Muscle layer of colon (tissue), 2 donors: ENCODE measurements around the gene DENND6A.
"Not testable (repeated sequence)": the region's sequence is repeated elsewhere in the genome, so short reads cannot be mapped to it uniquely, and the experiment has no call there.

Source experiments
- H3K27ac ChIP-seq: one replicate; pipeline ENCODE4 v1.7.0; 2013; ENCODE audit warnings: low read depth, mild to moderate bottlenecking, low read length, moderate library complexity
- H3K27me3 ChIP-seq, 2 donors: one replicate each; pipeline ENCODE4 v1.7.0; 2013; ENCODE audit warnings: low read length in 2 of 2, mild to moderate bottlenecking in 2 of 2; ENCODE audit not compliant: insufficient read depth in 2 of 2, control insufficient read depth in 1 of 2
- H3K36me3 ChIP-seq: one replicate; pipeline ENCODE4 v1.7.0; 2013; ENCODE audit warnings: mild to moderate bottlenecking, low read length; ENCODE audit not compliant: insufficient read depth
- H3K4me1 ChIP-seq: one replicate; pipeline ENCODE4 v1.7.0; 2013; ENCODE audit warnings: mild to moderate bottlenecking, low read length; ENCODE audit not compliant: insufficient read depth
- H3K4me3 ChIP-seq, 2 donors: one replicate each; pipeline ENCODE4 v1.7.0; 2013; ENCODE audit warnings: low read length in 2 of 2, low read depth in 1 of 2, mild to moderate bottlenecking in 1 of 2, moderate library complexity in 1 of 2
- H3K9ac ChIP-seq: one replicate; pipeline ENCODE4 v1.7.0; 2013; ENCODE audit warnings: low read length
- H3K9me3 ChIP-seq: one replicate; pipeline ENCODE4 v1.7.0; 2013; ENCODE audit warnings: mild to moderate bottlenecking, low read length
- donor health status: abdominal sarcoma.
- donor health status: Adenocarcinoma of cecum.

DENND6A gene

GRCh38 chr3:57718118-57718517, 25.2 kb upstream of the DENND6A start:
- no peaks in the 10 kb centered on the region for H3K9me3 ChIP-seq
- no peaks in the 10 kb centered on the region for H3K27me3 ChIP-seq
- no peaks in the 10 kb centered on the region for H3K36me3 ChIP-seq
- no peak overlapping the region for H3K4me3 ChIP-seq
- no peak overlapping the region for H3K9ac ChIP-seq
- H3K27ac ChIP-seq = no peak overlapping the region
- no peaks in the 10 kb centered on the region for H3K4me1 ChIP-seq

- Histone ChIP-seq H3K27ac (no peak overlapping the region), H3K4me1 (no peaks in the 10 kb centered on the region), H3K9me3 (no peaks in the 10 kb centered on the region), H3K27me3 (no peaks in the 10 kb centered on the region), H3K9ac (no peak overlapping the region), H3K36me3 (no peaks in the 10 kb centered on the region), H3K4me3 (no peak overlapping the region)
Observed at GRCh38 chr3:57717205-57717868, 24.5 kb upstream of the DENND6A start.

DNA sequence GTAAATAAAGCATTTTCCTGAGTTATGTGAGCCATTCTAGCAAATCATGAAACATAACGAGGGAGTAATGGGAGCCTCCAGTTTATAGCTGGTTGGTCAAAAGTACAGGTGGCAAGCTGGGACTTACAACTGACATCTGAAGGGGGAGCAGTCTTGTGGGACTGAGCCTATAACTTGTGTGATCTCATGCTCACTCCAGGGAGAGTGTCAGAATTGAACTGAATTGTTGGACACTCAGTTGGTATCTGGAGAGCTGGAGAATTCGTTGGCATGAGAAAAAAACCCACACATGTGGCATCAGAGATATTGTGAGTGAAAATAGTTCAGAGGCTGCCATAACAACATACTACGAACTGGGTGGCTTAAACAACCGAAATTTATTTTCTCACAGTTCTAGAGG, 22.8 kb upstream of the DENND6A start:
- Histone ChIP-seq H3K4me3 (no peak overlapping the region), H3K9ac (no peak overlapping the region), H3K27ac (no peak overlapping the region), H3K9me3 (no peaks in the 10 kb centered on the region), H3K27me3 (no peaks in the 10 kb centered on the region), H3K36me3 (no peaks in the 10 kb centered on the region), H3K4me1 (no peaks in the 10 kb centered on the region)

DNA sequence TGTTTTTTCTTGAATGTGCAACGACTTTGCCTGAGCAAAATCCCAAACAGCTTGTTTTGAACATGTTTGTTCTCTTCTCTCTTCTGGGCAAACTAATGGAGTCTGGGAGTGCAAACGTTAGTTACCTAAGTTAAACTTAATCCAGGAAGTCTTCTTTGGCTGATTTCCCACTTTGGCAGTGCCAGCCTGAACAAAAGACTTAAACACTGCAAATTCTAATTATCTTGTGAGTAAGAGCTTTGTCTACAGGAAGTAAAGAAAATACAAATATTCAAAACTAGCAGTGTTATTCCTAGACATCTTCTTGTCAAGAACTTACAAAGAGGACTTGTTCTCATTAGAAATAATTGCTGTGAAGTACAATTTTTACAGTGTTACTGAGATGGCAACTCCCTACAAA, 16.7 kb upstream of the DENND6A start:
- H3K4me1 ChIP-seq = peaks cover 6% of the 10 kb centered on the region
- H3K27ac ChIP-seq = no peak overlapping the region
- H3K9me3 ChIP-seq = no peaks in the 10 kb centered on the region
- H3K27me3 ChIP-seq = no peaks in the 10 kb centered on the region
- H3K4me3 ChIP-seq = no peak overlapping the region
- H3K9ac ChIP-seq = no peak overlapping the region
- no peaks in the 10 kb centered on the region for H3K36me3 ChIP-seq

DNA sequence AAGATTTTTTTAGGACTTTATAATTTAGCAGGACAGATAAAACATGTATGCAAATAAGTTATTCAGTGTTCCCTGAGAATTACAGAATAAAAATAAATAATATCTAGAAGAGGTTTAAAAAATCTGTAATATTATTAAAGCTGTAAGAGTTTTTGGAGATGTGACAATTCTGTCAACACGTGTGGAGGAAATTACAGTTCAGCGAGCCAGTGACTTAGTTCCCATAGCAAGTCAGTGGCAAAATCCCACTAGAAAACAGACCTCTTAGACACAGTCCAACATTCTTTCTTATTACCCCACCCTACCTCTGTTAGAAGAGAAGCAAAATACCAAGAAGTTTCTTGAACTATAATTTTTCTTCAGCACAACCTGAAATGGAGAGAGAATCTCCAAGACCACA, 16.2 kb upstream of the DENND6A start:
- Histone ChIP-seq H3K27ac (no peak overlapping the region), H3K36me3 (no peaks in the 10 kb centered on the region), H3K9me3 (no peaks in the 10 kb centered on the region), H3K27me3 (no peaks in the 10 kb centered on the region), H3K4me3 (no peak overlapping the region), H3K4me1 (peaks cover 6% of the 10 kb centered on the region), H3K9ac (no peak overlapping the region)

DNA sequence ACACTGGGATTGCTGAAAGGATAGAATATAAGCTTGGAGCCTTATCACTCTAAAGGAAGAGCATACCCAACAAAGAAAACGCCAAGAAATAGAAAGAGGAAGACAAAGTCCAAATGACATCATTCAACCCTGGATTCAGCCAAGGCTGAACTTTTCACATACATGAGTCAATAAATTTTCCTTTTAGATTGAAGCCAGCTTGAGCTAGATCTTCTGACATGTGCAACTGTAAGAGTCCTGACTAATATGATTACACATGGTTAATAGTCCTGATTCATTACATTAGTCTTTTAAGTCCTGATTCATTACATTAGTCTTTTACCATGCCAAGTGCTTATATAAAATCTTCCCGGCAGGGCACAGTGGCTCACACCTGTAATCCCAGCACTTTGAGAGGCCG, 13.6 kb upstream of the DENND6A start:
- Histone ChIP-seq H3K27me3 (no peaks in the 10 kb centered on the region), H3K4me1 (peaks cover 6% of the 10 kb centered on the region), H3K27ac (no peak overlapping the region), H3K9me3 (no peaks in the 10 kb centered on the region), H3K4me3 (no peak overlapping the region), H3K9ac (no peak overlapping the region), H3K36me3 (no peaks in the 10 kb centered on the region)

DNA sequence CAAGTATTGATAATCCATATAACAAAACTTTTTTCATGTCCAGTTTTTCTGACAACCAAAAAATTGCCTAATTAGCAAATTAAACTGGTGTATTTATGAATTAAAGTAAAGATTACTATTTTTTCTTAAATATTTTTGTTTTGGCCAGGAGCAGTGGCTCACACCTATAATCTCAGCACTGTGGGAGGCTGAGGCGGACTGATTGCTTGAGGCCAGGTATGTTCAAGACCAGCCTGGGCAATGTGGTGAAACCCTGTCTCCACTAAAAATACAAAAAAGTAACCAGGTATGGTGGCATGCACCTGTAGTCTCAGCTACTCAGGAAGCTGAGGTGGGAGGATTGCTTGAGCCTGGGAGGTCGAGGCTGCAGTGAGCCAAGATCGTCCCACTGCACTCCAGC, 12.5 kb upstream of the DENND6A start:
- H3K27ac ChIP-seq, H3K27me3 ChIP-seq, H3K4me1 ChIP-seq, H3K9ac ChIP-seq, H3K36me3 ChIP-seq, H3K4me3 ChIP-seq, H3K9me3 ChIP-seq: not testable (repeated sequence)

- H3K27me3 ChIP-seq = no peaks in the 10 kb centered on the region
- no peak overlapping the region for H3K4me3 ChIP-seq
- no peaks in the 10 kb centered on the region for H3K9me3 ChIP-seq
- H3K27ac ChIP-seq = no peak overlapping the region
- H3K4me1 ChIP-seq = no peaks in the 10 kb centered on the region
- H3K9ac ChIP-seq = no peak overlapping the region
- no peaks in the 10 kb centered on the region for H3K36me3 ChIP-seq
Observed at GRCh38 chr3:57701781-57702180, 8.9 kb upstream of the DENND6A start.

- no peak overlapping the region for H3K9ac ChIP-seq
- H3K36me3 ChIP-seq = no peaks in the 10 kb centered on the region
- H3K27ac ChIP-seq = no peak overlapping the region
- no peaks in the 10 kb centered on the region for H3K27me3 ChIP-seq
- no peak overlapping the region for H3K4me3 ChIP-seq
- H3K9me3 ChIP-seq = no peaks in the 10 kb centered on the region
- no peaks in the 10 kb centered on the region for H3K4me1 ChIP-seq
Observed at GRCh38 chr3:57700737-57701136, 7.9 kb upstream of the DENND6A start.

DNA sequence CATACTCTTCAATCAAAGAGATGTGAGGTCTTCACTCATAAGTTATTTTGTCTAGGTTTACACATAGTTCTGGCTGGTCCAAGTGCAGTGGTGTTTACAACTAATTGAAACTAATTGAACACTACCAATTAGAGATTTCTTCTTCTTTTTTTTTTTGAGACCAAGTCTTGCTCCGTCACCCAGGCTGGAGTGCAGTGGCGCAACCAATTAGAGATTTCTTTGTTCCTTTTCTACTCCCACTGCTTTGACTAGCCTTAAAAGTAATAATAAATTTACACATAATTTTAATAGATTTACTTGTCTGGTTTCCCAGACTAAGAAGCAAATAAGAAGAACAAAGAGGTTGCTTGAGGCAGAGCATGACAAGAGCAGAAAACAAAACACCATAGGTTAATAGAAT, 6.7 kb upstream of the DENND6A start:
- Histone ChIP-seq H3K27ac (no peak overlapping the region), H3K4me1 (no peaks in the 10 kb centered on the region), H3K27me3 (no peaks in the 10 kb centered on the region), H3K9me3 (no peaks in the 10 kb centered on the region), H3K9ac (no peak overlapping the region), H3K36me3 (no peaks in the 10 kb centered on the region), H3K4me3 (no peak overlapping the region)

- Histone ChIP-seq H3K4me3 (no peak overlapping the region), H3K4me1 (no peaks in the 10 kb centered on the region), H3K27ac (no peak overlapping the region), H3K9ac (no peak overlapping the region), H3K36me3 (no peaks in the 10 kb centered on the region), H3K9me3 (no peaks in the 10 kb centered on the region), H3K27me3 (no peaks in the 10 kb centered on the region)
Observed at GRCh38 chr3:57696801-57697321, 4.0 kb upstream of the DENND6A start.

GRCh38 chr3:57694146-57694545, 1.3 kb upstream of the DENND6A start:
- H3K9me3 ChIP-seq = no peaks in the 10 kb centered on the region
- H3K36me3 ChIP-seq = no peaks in the 10 kb centered on the region
- H3K4me3 ChIP-seq = no peak overlapping the region
- H3K27ac ChIP-seq = no peak overlapping the region
- H3K27me3 ChIP-seq = no peaks in the 10 kb centered on the region
- H3K4me1 ChIP-seq = peaks cover 22% of the 10 kb centered on the region
- no peak overlapping the region for H3K9ac ChIP-seq
